OCI-M1 (cell line): ENCODE results near the gene PEX5L.

ENCODE experiments used
- DNase-seq: peaks from one replicate; lab custom pipeline; 2025; lab: John Stamatoyannopoulos, UW

Gene PEX5L

DNA sequence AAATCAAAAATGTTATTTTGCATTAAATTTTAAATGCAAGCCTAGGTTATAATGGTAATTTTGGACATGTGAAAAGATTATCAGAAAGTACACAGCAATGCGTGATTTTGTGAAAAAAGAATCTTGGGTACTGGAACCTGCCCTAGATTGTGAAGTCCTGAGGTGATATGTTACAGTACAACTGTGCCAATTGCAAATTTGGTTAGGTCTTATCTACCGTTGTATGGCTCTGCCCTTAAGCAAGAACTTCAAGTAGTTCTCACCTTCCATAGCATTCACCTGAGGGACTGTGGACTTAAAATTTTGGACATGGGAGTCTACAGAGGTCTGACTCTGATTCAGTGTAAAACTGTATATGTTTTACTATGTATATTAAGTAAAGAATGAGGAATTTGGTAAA lies 140.2 kb downstream of the PEX5L start:
- no peak for DNase-seq

DNA sequence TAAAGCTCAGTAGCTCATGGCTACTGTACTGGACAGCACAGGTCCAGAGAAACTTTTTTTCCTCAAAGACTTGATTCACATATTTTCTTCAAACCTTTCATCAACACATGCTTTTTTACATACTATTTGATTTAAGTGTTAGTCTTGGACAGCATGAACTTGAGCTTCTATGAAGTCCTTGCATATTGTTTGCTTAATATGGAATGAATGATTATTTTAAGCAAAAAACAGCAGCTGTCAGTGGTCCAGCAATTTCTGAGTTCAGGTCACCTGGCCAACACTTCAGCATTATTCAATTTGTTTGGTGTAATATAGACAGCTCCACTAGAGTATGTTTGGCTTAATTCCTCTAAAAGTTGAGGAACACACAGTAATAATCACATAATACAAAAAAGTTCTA lies 141.4 kb downstream of the PEX5L start:
- DNase-seq = no peak

GRCh38 chr3:179887295-179887943 lies 149.3 kb downstream of the PEX5L start:
- DNase-seq = no peak

- no peak for DNase-seq
Observed at GRCh38 chr3:179885950-179886349, 150.8 kb downstream of the PEX5L start.

DNA sequence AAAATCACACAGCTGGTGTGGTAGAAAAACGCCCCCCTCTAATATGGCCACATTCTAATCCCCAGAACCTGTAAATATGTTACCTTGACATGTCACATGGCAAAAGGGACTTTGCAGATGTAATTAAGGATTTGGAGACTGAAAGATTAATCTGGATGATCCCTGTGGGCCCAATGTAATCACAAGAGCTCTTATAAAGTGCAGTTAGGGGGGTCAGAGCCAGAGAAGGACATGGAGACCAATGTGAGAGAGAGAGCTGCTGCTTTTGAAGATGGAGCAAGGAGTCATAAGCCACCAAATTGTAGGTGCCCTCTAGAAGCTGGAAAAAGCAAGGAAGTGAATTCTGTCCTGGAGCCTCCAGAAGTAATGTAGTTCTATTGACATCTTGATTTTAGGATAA lies 152.6 kb downstream of the PEX5L start:
- no peak for DNase-seq

DNA sequence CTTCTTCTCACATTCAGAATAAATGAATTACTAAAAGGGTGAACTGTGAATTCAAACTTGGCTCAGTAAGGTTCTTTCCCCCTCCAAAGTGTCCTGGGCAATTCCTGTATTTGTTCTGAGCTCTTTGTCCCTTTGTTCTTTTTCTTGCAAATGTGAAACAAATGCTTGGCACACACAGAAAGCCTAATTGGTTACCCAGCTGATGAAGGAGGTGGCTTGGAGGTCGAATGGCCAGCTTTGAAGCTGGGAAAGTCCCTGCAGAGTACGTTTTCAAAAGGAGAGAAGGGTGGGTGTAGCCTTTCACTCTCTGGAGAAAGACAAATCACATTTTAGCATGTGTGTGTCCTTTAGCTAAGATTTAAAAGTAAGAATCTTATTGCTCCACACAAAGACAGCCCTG lies 154.4 kb downstream of the PEX5L start:
- no peak for DNase-seq

DNA sequence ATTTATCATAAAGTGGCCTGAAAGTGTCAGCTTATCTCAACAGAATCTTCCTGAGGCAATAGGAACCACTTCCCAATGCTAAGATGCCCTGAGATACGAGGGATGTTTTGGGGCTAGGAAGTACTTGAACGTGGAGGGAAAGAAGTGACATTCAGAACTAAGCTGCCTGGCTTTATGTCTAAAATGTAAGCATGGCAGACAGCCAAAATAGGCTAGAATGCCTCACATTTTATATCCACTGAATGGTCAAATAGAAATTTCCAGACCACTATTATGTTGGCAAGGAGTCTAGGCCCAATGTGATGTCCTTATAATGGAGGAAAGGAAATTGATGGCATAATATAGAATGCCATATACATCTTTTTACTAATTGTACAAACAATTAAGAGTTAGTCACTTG lies 154.9 kb downstream of the PEX5L start:
- DNase-seq = no peak

DNA sequence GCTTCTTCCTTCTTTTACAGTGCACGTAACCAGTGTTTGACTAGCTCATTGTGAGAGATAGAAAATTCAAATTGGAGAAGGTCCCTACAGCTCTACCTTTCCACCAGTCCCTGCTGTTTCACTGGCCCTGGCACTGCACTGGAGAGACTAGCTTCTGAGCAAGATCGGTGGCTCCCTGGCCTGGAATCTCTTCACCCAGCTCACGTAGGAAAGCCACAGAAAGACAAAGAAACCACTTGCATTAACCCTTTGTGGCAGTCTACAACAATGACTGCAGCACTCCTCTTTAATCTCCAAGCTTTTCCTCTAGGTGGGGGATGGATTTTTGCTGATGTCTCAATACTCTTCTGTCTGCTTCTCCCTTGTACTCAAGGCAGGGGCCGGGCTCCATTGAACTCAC lies 155.9 kb downstream of the PEX5L start:
- no peak for DNase-seq

GRCh38 chr3:179876440-179876839 lies 160.3 kb downstream of the PEX5L start:
- DNase-seq = no peak

DNA sequence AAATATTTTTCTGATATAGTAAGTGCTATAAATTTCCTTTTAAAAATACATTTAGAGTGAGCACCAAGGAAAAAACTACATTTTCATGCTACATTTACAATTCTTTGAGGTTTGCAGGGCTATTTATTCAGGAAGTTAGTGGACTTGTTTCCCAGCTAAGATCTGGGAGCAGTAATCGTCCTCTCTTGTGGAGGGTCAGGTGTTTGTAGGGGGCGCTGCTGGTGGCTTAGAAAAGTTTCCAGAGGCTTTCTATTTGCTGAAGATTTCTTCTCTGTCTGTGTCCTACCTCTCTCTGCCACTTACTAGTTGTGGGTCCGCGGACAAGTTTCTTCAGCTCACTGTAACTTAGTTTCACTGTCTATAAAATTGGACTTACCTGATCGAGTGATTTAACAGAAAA lies 163.9 kb downstream of the PEX5L start:
- DNase-seq = no peak

DNA sequence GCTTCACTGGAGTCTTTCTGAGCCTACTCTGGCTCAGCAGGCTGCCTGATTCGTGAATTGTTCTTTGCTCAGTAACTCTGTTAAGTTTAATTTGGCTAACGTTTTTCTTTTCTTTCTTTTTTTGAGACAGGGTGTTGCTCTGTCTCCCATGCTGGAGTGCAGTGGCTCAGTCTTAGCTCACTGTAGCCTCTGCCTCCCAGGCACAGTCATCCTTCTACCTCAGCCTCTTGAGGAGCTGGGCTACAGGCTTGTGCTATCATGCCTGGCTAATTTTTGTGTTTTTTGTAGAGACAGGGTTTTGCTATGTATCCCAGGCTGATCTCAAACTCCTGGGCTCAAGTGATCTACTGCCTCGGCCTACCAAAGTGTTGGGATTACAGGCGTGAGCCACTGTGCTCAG lies 165.0 kb downstream of the PEX5L start:
- no peak for DNase-seq

DNA sequence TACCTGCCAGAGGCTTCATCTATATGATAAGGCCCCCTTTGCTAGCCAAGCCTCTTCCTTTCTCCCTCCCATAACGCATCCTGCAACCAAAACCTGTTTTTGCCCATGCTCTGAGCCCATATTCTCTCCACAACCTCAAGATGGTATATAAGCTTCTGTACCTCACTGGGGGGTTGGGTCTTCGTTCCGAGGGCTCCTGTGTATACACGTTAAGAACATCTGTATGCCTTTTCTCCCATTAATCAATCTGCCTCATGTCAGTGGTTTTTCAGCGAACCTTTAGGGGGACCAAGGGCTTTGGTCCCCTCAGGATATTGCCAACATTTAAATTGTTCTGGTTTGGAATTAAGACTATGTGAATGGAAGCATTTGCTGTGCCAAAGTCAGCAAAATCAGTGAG lies 168.0 kb downstream of the PEX5L start:
- no peak for DNase-seq

GRCh38 chr3:179867961-179868360 lies 168.8 kb downstream of the PEX5L start:
- DNase-seq = no peak

GRCh38 chr3:179865861-179866505 lies 170.8 kb downstream of the PEX5L start:
- no peak for DNase-seq

DNA sequence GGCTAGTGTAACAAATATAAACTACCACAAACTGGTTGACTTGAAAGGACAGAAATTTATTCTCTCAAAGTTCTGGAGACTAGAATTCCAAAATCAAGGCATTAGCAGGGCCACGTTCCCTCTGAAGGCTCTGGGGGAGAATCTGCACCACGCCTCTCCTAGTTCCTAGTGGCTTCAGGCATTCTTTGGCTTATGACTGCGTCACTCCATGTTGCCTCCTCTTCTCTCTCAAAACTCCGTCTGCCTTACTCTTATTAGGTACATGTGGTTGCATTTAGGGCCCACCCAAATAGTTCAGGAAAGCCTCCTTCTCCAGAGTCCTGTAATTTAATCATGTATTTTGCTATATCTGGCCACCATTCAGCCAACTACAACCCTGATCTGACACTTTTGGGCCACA lies 174.8 kb downstream of the PEX5L start:
- no peak for DNase-seq

DNA sequence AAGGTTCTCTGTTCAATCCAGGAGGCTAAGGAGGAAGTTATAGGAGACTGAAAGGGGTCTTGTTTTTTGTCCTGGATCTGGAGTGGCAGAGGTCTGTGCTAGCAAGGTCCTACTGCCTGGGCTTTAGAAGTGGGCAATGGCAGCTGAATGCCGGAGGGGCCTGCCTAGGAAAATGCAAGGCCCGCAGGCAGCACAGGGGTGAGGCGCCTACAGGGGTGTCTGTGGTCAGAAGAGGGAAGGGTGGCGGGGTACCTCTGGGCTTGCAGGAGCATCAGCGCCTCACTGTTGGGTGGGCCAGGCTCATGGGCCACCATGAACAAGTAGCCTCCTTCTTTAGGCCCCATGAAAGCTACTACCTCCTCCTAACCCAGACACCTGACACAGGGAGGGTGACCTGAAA lies 175.4 kb downstream of the PEX5L start:
- no peak for DNase-seq

DNA sequence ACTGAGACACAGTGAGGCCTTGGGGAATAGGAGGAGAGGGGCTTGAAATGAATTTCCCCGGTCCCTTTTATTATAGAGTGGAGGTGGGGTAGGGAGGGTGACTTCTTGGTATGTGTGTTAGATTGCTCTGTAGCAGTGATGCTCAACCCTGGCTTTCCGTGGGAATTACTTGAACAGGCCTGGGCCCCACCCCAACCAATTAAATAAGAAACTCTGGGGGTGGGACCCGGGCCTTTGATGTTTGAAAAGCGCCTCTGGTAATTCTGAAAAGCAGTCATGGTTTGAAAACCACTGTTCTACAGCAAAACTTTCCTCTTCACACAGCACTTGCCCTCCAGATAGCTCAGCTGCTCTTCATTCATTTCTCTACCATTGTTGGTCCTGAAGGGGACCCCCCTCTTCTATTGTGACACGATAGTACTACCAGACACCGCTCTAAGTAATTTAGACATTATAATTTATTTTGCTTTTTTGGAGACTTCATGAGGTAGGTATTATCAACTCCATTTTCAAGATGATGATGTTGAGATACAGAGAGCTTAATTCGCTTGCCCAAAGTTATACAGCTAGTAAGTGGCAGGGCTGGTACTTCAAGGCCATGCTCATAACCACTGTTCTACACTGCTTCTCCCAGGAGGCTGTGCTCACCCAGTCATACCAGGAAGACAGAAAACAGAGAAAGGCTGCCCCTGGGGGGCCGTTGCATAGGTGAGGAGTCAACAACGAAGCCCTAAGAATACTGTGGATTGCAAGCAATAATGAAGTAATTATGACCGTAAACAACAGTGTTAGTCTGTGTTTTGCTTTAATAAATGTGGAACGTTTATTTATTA lies 176.2 kb downstream of the PEX5L start:
- DNase-seq = no peak

GRCh38 chr3:179853176-179853575 lies 183.6 kb downstream of the PEX5L start:
- no peak for DNase-seq

DNA sequence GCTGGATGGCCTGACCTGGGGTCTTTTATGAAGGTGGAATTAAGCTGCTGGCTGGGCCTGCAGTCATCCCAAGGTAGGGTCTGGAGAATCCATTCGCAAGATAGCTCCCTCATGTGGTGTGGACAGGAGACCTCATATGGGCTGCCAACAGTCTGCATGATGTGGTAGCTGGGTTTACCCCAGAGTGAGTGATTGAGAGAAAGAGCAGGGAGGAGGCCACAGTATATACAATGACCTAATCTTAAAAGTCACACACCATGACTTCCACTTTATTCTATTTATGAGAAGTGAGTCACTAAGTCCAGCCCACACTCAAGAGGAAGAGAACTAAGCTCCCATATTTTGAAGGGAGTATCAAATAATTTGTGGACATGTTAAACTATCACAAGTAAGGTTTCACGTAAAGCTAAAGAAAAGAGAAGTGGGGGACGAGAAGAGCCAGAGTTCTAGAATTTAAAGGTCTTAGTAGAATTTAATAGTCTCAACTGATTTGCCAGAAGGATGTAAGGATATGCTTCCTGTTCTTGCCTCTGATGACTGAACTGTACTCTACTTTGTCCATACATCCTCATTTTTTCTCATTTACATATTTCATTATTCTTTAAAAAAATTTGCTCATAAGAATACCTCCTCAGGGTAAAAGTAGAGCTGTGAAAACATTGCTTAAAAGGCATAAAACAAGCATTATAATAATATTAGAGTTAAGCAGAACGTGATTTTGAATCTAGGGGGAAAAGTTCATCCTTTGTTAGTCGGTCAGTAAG lies 184.4 kb downstream of the PEX5L start:
- DNase-seq = peak; percentile 59

GRCh38 chr3:179848711-179849110 lies 188.0 kb downstream of the PEX5L start:
- DNase-seq = no peak

- DNase-seq = no peak
Observed at GRCh38 chr3:179842061-179842460, 194.7 kb downstream of the PEX5L start.

DNA sequence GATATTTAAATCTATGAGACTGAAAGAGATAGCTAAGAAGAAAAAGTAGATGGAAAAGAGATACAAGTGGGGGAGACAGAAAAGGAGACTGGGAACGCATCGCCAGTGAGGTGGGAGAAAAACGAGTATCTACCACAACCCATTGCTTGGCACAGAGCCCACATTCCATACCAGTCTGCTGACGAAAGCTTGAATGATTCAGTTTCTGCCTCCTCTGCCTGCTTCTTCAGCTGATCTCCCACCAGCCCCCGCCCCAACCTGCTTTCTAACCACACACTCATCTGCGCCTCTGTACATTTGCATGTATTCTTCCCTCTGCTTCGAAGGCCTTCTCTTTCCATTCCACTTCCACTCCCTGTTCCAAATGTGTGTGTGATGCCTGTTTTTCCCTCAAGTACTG lies 195.8 kb downstream of the PEX5L start:
- DNase-seq = no peak

GRCh38 chr3:179837374-179837773 lies 199.4 kb downstream of the PEX5L start:
- no peak for DNase-seq
